Loucy (cell line): ENCODE results near the gene TM6SF1.

Experiments used
- EZH2phosphoT487 ChIP-seq: fragments of 200-600 bp; IDR thresholded peaks from 2 replicates; pipeline ENCODE4 v1.6.1; 2018; ENCODE audit warnings: antibody characterized with exemption, mild to moderate bottlenecking, moderate library complexity, borderline replicate concordance
- TF ChIP-seq, protein P1 (sequence below): fragments of 200-600 bp; sonication (generic); conservative IDR thresholded peaks from 2 replicates; pipeline ENCODE4 v1.5.1; 2014; ENCODE audit warnings: mild to moderate bottlenecking, antibody characterized with exemption, low read length

- TF ChIP-seq, protein P1, sequence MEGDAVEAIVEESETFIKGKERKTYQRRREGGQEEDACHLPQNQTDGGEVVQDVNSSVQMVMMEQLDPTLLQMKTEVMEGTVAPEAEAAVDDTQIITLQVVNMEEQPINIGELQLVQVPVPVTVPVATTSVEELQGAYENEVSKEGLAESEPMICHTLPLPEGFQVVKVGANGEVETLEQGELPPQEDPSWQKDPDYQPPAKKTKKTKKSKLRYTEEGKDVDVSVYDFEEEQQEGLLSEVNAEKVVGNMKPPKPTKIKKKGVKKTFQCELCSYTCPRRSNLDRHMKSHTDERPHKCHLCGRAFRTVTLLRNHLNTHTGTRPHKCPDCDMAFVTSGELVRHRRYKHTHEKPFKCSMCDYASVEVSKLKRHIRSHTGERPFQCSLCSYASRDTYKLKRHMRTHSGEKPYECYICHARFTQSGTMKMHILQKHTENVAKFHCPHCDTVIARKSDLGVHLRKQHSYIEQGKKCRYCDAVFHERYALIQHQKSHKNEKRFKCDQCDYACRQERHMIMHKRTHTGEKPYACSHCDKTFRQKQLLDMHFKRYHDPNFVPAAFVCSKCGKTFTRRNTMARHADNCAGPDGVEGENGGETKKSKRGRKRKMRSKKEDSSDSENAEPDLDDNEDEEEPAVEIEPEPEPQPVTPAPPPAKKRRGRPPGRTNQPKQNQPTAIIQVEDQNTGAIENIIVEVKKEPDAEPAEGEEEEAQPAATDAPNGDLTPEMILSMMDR, result no peak
- TF ChIP-seq EZH2phosphoT487, result no peak
Observed at GRCh38 chr15:83163032-83163431, 55.6 kb downstream of the TM6SF1 start.
